MV-4-11 (cell line): Measurements from ENCODE around the gene ABCC4.
"Not testable (repeated sequence)": the region's sequence is repeated elsewhere in the genome, so short reads cannot be mapped to it uniquely, and the experiment has no call there.

ENCODE experiments used
- DNase-seq: peaks from one replicate; lab custom pipeline; 2025; lab: John Stamatoyannopoulos, UW

ABCC4 gene

GRCh38 chr13:95226932-95227695, 74.1 kb downstream of the ABCC4 start:
- peak; percentile 88 for DNase-seq

GRCh38 chr13:95226476-95226875, 74.8 kb downstream of the ABCC4 start:
- no peak for DNase-seq

- no peak for DNase-seq
Observed at GRCh38 chr13:95226050-95226449, 75.2 kb downstream of the ABCC4 start.

GRCh38 chr13:95224064-95224463, 77.2 kb downstream of the ABCC4 start:
- no peak for DNase-seq

- peak; percentile 0 for DNase-seq
Observed at GRCh38 chr13:95222733-95223018, 78.6 kb downstream of the ABCC4 start.

- DNase-seq, result no peak
Observed at GRCh38 chr13:95221971-95222732, 79.1 kb downstream of the ABCC4 start.

- DNase-seq, result no peak
Observed at GRCh38 chr13:95220611-95221010, 80.6 kb downstream of the ABCC4 start.

- peak; percentile 5 for DNase-seq
Observed at GRCh38 chr13:95217920-95218830, 83.1 kb downstream of the ABCC4 start.

- DNase-seq, result no peak
Observed at GRCh38 chr13:95216182-95216581, 85.1 kb downstream of the ABCC4 start.

GRCh38 chr13:95212983-95213850, 88.0 kb downstream of the ABCC4 start:
- peak; percentile 1 for DNase-seq

GRCh38 chr13:95209109-95209508, 92.1 kb downstream of the ABCC4 start:
- DNase-seq, result no peak

- DNase-seq, result no peak
Observed at GRCh38 chr13:95207769-95208366, 93.4 kb downstream of the ABCC4 start.

GRCh38 chr13:95206116-95206515, 95.1 kb downstream of the ABCC4 start:
- DNase-seq, result no peak

- peak; percentile 37 for DNase-seq
Observed at GRCh38 chr13:95204231-95204765, 97.0 kb downstream of the ABCC4 start.

GRCh38 chr13:95201814-95202651, 99.2 kb downstream of the ABCC4 start:
- DNase-seq, result peak; percentile 58

GRCh38 chr13:95200386-95200957, 100.8 kb downstream of the ABCC4 start:
- not testable (repeated sequence) for DNase-seq

GRCh38 chr13:95199896-95200295, 101.4 kb downstream of the ABCC4 start:
- DNase-seq, result no peak

GRCh38 chr13:95198606-95199005, 102.6 kb downstream of the ABCC4 start:
- DNase-seq, result not testable (repeated sequence)

- no peak for DNase-seq
Observed at GRCh38 chr13:95197548-95197947, 103.7 kb downstream of the ABCC4 start.

- DNase-seq, result no peak
Observed at GRCh38 chr13:95195146-95195545, 106.1 kb downstream of the ABCC4 start.
